Measurements from ENCODE around the gene TEK. TPM values are rescaled to one million over a fixed set of nuclear protein-coding genes. Genes with fewer than 3 reads are reported as not detected.

The TEK gene
- total and polyA plus RNA-seq, 2 experiments from 2014 or later: 1.9 to 9.4 TPM

GRCh38 chr9:27160636-27161035, 51.6 kb downstream of the TEK start (continued):
- TF ChIP-seq ZNF462 (CRISPR knock-in tag; IDR thresholded peaks at IDR 0.05) (no peak), POLR2AphosphoS5 (IDR thresholded peaks at IDR 0.05; ENCODE audit: low read depth) (no peak), NANOG (IDR thresholded peaks at IDR 0.05; ENCODE audit: borderline replicate concordance) (no peak), CREB1 (CRISPR knock-in tag; IDR thresholded peaks at IDR 0.05; ENCODE audit: low read depth) (no peak), JUNB (IDR thresholded peaks at IDR 0.05; ENCODE audit: unreplicated experiment) (no peak), CTCF (conservative IDR thresholded peaks at IDR 0.05; ENCODE audit: low read depth in 2 of 2) (no peak), ETS1 (IDR thresholded peaks at IDR 0.05) (no peak)

- H4K20me1 ChIP-seq (replicated peaks; ENCODE audit: insufficient read depth): no peaks in the 10 kb centered on the region
- 0 out of 2 replicates have a peak, but pooled peaks cover 2% of the 10 kb centered on the region for H3K9me2 ChIP-seq (ENCODE audit: insufficient read depth)
- no peaks in the 10 kb centered on the region for H3K79me2 ChIP-seq (replicated peaks; ENCODE audit: insufficient read depth)
- DNase-seq (ENCODE audit: low spot score) (no peak), ATAC-seq (no peak)
- H3K27me3 Mint-ChIP-seq (ENCODE audit: insufficient read depth, low read depth, poor library complexity): no peaks in the 10 kb centered on the region
- H3K9me3 Mint-ChIP-seq: no peaks in the 10 kb centered on the region
- no peak overlapping the region for H3K4me3 Mint-ChIP-seq
- no peaks in the 10 kb centered on the region for H3F3A ChIP-seq (replicated peaks; ENCODE audit: low read depth)
- H3K27me3 ChIP-seq (ENCODE audit: insufficient read depth): no peaks in the 10 kb centered on the region
- H3K4me3 ChIP-seq: no peak overlapping the region
- H3K4me1 Mint-ChIP-seq: 0 out of 3 replicates have a peak, but pooled peaks cover 3% of the 10 kb centered on the region
- no peak overlapping the region for H3K27ac ChIP-seq (ENCODE audit: low read depth)
- H3K36me3 ChIP-seq (ENCODE audit: insufficient read depth): no peaks in the 10 kb centered on the region
- no peak overlapping the region for H3K27ac Mint-ChIP-seq
- no peaks in the 10 kb centered on the region for H3K4me1 ChIP-seq (ENCODE audit: insufficient read depth)
- no peak overlapping the region for H2AFZ ChIP-seq
- no peak overlapping the region for H3K4me2 ChIP-seq
- H3K36me3 Mint-ChIP-seq (ENCODE audit: low read depth): no peaks in the 10 kb centered on the region
- no peak for TF ChIP-seq ZNF462 (CRISPR knock-in tag; IDR thresholded peaks at IDR 0.05)
Observed at GRCh38 chr9:27162045-27162444, 53.0 kb downstream of the TEK start.

Measured in GM23338 (cell line).